ENCODE data around the gene TXNRD1.
A peak's percentile ranks its signal among the peaks of the same experiment; 100 is the strongest.

TXNRD1 gene

GRCh38 chr12:104234926-104235499 lies 19.4 kb downstream of the TXNRD1 start:
- peak in 1 of 2 donors; percentile 11 for DNase-seq (ENCODE audit: low read depth in 2 of 2)
- H3K4me3 ChIP-seq (replicated peaks in 1 of 2; ENCODE audit: low read depth in 2 of 2, low read length in 2 of 2): no peak overlapping the region
- no peak for TF ChIP-seq CTCF (IDR thresholded peaks at IDR 0.05; ENCODE audit: low read depth, low read length)

- H3K4me3 ChIP-seq (replicated peaks in 1 of 2; ENCODE audit: low read depth in 2 of 2, low read length in 2 of 2): no peak overlapping the region
- TF ChIP-seq CTCF (IDR thresholded peaks at IDR 0.05; ENCODE audit: low read depth, low read length): no peak
- no peak for DNase-seq (ENCODE audit: low read depth in 2 of 2)
Observed at GRCh38 chr12:104237930-104238329, 22.4 kb downstream of the TXNRD1 start.

- no peak for DNase-seq (ENCODE audit: low read depth in 2 of 2)
- TF ChIP-seq CTCF (IDR thresholded peaks at IDR 0.05; ENCODE audit: low read depth, low read length): no peak
- no peak overlapping the region for H3K4me3 ChIP-seq (replicated peaks in 1 of 2; ENCODE audit: low read depth in 2 of 2, low read length in 2 of 2)
Observed at GRCh38 chr12:104242546-104243206, 27.1 kb downstream of the TXNRD1 start.

GRCh38 chr12:104243551-104243950 lies 28.0 kb downstream of the TXNRD1 start:
- DNase-seq (ENCODE audit: low read depth in 2 of 2): no peak
- TF ChIP-seq CTCF (IDR thresholded peaks at IDR 0.05; ENCODE audit: low read depth, low read length): no peak
- H3K4me3 ChIP-seq (replicated peaks in 1 of 2; ENCODE audit: low read depth in 2 of 2, low read length in 2 of 2): no peak overlapping the region

GRCh38 chr12:104243971-104244370 lies 28.4 kb downstream of the TXNRD1 start:
- no peak overlapping the region for H3K4me3 ChIP-seq (replicated peaks in 1 of 2; ENCODE audit: low read depth in 2 of 2, low read length in 2 of 2)
- no peak for TF ChIP-seq CTCF (IDR thresholded peaks at IDR 0.05; ENCODE audit: low read depth, low read length)
- no peak for DNase-seq (ENCODE audit: low read depth in 2 of 2)

GRCh38 chr12:104247698-104248097 lies 32.1 kb downstream of the TXNRD1 start:
- no peak overlapping the region for H3K4me3 ChIP-seq (replicated peaks in 1 of 2; ENCODE audit: low read depth in 2 of 2, low read length in 2 of 2)
- no peak for TF ChIP-seq CTCF (IDR thresholded peaks at IDR 0.05; ENCODE audit: low read depth, low read length)
- DNase-seq (ENCODE audit: low read depth in 2 of 2): no peak

Measured in cardiac fibroblast (primary cell).